ENCODE data around the gene JAGN1. TPM values are rescaled to one million over a fixed set of nuclear protein-coding genes. Genes with fewer than 3 reads are reported as not detected.
"Not testable (repeated sequence)": the region's sequence is repeated elsewhere in the genome, so short reads cannot be mapped to it uniquely, and the experiment has no call there.

JAGN1 gene
- total RNA-seq, 2 experiments from 2014 or later, result 14.4 to 15.1 TPM

DNA sequence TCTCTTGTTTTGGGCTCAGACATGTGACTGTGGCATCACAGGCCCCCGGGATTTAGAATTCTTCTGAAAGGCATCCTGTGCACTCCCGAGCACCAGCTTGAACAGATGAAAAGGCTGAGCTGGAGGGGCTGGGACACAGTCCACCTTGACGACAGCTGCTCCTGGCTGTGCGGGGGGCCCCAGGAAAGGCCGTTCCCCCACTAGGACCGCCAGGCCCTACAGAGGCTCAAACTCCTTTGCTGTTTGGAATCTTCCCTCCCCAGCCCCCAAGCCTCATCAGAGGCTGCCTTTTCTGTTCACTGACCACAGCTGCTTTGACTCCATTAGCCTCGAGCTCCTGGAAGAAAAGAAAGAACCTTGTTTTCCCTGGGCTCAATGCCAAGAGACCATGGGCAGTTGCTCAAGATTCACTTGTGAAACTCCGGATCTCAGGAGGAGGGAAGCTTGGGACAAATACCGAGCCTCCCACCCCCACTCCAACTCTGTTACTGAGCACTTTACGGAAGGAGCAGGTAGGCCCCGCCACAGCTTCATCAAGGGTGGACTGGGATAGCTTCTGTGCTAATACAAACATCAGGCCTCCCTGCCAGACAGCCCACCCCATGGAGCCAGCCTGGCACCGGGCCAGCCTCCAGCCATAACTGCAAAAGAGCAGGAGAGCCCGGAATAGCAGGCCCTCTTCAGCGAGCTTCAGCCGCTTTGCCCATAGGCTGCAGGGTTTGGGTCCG, 26.0 kb upstream of the JAGN1 start:
- H3K27ac ChIP-seq (ENCODE audit: low read depth in 1 of 2, low read length in 2 of 2), result no peak overlapping the region
- intact Hi-C loops (cut with DNase I, micrococcal nuclease), result no loop called here
- POLR2A ChIA-PET, result interaction anchor here (1.1 kb wide), 1 partner anchor 27 kb away, joined by 5 read pairs; the partner anchor contains the start of gene JAGN1

DNA sequence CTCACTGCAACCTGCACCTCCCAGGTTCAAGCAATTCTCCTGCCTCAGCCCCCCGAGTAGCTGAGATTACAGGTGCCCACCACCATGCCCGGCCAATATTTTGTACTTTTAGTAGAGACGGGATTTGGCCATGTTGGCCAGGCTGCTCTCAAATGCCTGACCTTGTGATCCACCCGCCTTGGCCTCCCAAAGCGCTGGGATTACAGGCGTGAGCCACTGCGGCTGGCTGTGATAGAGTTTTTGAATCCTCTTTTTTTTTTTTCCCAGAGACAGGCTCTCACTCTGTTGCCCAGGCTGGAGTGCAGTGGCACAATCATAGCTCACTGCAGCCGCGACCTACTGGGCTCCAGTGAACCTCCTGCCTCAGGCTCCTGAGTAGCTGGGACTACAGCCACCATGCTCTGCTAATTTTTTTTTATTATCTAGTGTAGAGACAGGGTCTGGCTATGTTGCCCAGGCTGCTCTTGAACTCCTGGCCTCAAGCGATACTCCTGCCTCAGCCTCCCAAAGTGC, 25.2 kb upstream of the JAGN1 start:
- H3K9me3 Mint-ChIP-seq; DNase-seq; H3K4me1 ChIP-seq (ENCODE audit: insufficient read depth, low read length); H3K27ac Mint-ChIP-seq; H3K36me3 Mint-ChIP-seq (ENCODE audit: low read depth); H3K27me3 Mint-ChIP-seq; H3K4me3 ChIP-seq (ENCODE audit: low read length); intact Hi-C loops (cut with DNase I, micrococcal nuclease); H3K9me3 ChIP-seq (ENCODE audit: control insufficient read depth in 1 of 2, insufficient read depth in 1 of 2, low read length in 2 of 2); CTCF ChIA-PET; H3K4me1 Mint-ChIP-seq (ENCODE audit: low read depth); ATAC-seq (ENCODE audit: poor library complexity); H3K36me3 ChIP-seq (ENCODE audit: insufficient read depth, low read length); H3K4me3 Mint-ChIP-seq; H3K27ac ChIP-seq (ENCODE audit: low read depth in 1 of 2, low read length in 2 of 2): not testable (repeated sequence)
- peaks cover 11 to 17% of the 10 kb centered on the region in 2 experiments for H3K27me3 ChIP-seq (ENCODE audit: control insufficient read depth in 1 of 2, insufficient read depth in 2 of 2, low read length in 2 of 2)
- POLR2A ChIA-PET, result interaction anchor here (1.1 kb wide), 1 partner anchor 26 kb away, joined by 5 read pairs; the partner anchor contains the start of gene JAGN1

More for the DNA sequence above, 26.0 kb upstream of the JAGN1 start:
- Mint-ChIP-seq H3K27ac (no peak overlapping the region), H3K9me3 (no peaks in the 10 kb centered on the region), H3K4me1 (ENCODE audit: low read depth) (no peaks in the 10 kb centered on the region), H3K36me3 (ENCODE audit: low read depth) (no peaks in the 10 kb centered on the region), H3K4me3 (no peak overlapping the region), H3K27me3 (peaks cover 9% of the 10 kb centered on the region)
- no peak for ATAC-seq (ENCODE audit: poor library complexity)
- CTCF ChIA-PET, result no interaction called here
- Histone ChIP-seq H3K9me3 (ENCODE audit: control insufficient read depth in 1 of 2, insufficient read depth in 1 of 2, low read length in 2 of 2) (peaks cover 0 to 8% of the 10 kb centered on the region in 2 experiments), H3K27me3 (ENCODE audit: control insufficient read depth in 1 of 2, insufficient read depth in 2 of 2, low read length in 2 of 2) (peaks cover 11 to 17% of the 10 kb centered on the region in 2 experiments), H3K4me3 (ENCODE audit: low read length) (no peak overlapping the region), H3K4me1 (ENCODE audit: insufficient read depth, low read length) (peaks cover 9% of the 10 kb centered on the region), H3K36me3 (ENCODE audit: insufficient read depth, low read length) (no peaks in the 10 kb centered on the region)
- DNase-seq, result no peak
- TF ChIP-seq, protein P1, sequence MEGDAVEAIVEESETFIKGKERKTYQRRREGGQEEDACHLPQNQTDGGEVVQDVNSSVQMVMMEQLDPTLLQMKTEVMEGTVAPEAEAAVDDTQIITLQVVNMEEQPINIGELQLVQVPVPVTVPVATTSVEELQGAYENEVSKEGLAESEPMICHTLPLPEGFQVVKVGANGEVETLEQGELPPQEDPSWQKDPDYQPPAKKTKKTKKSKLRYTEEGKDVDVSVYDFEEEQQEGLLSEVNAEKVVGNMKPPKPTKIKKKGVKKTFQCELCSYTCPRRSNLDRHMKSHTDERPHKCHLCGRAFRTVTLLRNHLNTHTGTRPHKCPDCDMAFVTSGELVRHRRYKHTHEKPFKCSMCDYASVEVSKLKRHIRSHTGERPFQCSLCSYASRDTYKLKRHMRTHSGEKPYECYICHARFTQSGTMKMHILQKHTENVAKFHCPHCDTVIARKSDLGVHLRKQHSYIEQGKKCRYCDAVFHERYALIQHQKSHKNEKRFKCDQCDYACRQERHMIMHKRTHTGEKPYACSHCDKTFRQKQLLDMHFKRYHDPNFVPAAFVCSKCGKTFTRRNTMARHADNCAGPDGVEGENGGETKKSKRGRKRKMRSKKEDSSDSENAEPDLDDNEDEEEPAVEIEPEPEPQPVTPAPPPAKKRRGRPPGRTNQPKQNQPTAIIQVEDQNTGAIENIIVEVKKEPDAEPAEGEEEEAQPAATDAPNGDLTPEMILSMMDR (IDR thresholded peaks at IDR 0.05), result no peak

- ATAC-seq (ENCODE audit: poor library complexity), result no peak
- Mint-ChIP-seq H3K4me1 (ENCODE audit: low read depth) (no peaks in the 10 kb centered on the region), H3K4me3 (no peak overlapping the region), H3K27ac (no peak overlapping the region), H3K27me3 (peaks cover 8% of the 10 kb centered on the region), H3K9me3 (no peaks in the 10 kb centered on the region), H3K36me3 (ENCODE audit: low read depth) (no peaks in the 10 kb centered on the region)
- Histone ChIP-seq H3K4me1 (ENCODE audit: insufficient read depth, low read length) (peaks cover 9% of the 10 kb centered on the region), H3K27me3 (ENCODE audit: control insufficient read depth in 1 of 2, insufficient read depth in 2 of 2, low read length in 2 of 2) (peaks cover 9 to 16% of the 10 kb centered on the region in 2 experiments), H3K36me3 (ENCODE audit: insufficient read depth, low read length) (no peaks in the 10 kb centered on the region), H3K4me3 (ENCODE audit: low read length) (no peak overlapping the region), H3K9me3 (ENCODE audit: control insufficient read depth in 1 of 2, insufficient read depth in 1 of 2, low read length in 2 of 2) (peaks cover 0 to 8% of the 10 kb centered on the region in 2 experiments), H3K27ac (ENCODE audit: low read depth in 1 of 2, low read length in 2 of 2) (no peak overlapping the region)
- no peak for DNase-seq
- ChIA-PET POLR2A (no interaction called here), CTCF (no interaction called here)
- intact Hi-C loops (cut with DNase I, micrococcal nuclease), result no loop called here
- TF ChIP-seq, protein P1 (IDR thresholded peaks at IDR 0.05), result no peak
These were observed 23.8 kb upstream of the JAGN1 start for GRCh38 chr3:9866639-9867038.

Measured in CD4-positive, alpha-beta T cell (primary cell).